H9 (cell line): ENCODE measurements around the gene MAGEB6. TPM values are rescaled to one million over a fixed set of nuclear protein-coding genes. Genes with fewer than 3 reads are reported as not detected.

Source experiments
- DNase-seq: peaks from one replicate; pipeline ENCODE4 v3.0.0-alpha.2; 2017
- H2AFZ ChIP-seq: one replicate; pipeline ENCODE4 v1.6.1; 2013; ENCODE audit warnings: mild to moderate bottlenecking, low read length, control low read depth, moderate library complexity
- H2AK5ac ChIP-seq: 2 replicates; pipeline ENCODE4 v1.6.1; 2013; ENCODE audit warnings: low read length, control low read depth, mixed read lengths; ENCODE audit not compliant: insufficient read length
- H2BK120ac ChIP-seq: one replicate; pipeline ENCODE4 v1.6.1; 2013; ENCODE audit warnings: low read depth, mild to moderate bottlenecking, low read length, control low read depth, inconsistent platforms; ENCODE audit not compliant: poor library complexity, severe bottlenecking
- H2BK12ac ChIP-seq: 2 replicates; pipeline ENCODE4 v1.6.1; 2013; ENCODE audit warnings: low read length, control low read depth, mixed read lengths, low read depth; ENCODE audit not compliant: insufficient read length
- H2BK15ac ChIP-seq: 2 replicates; pipeline ENCODE4 v1.6.1; 2013; ENCODE audit warnings: low read depth, low read length, control low read depth
- H2BK20ac ChIP-seq: one replicate; pipeline ENCODE4 v1.6.1; 2013; ENCODE audit warnings: low read depth, mild to moderate bottlenecking, low read length, control low read depth, inconsistent platforms; ENCODE audit not compliant: poor library complexity, severe bottlenecking
- H2BK5ac ChIP-seq: 2 replicates; pipeline ENCODE4 v1.6.1; 2013; ENCODE audit warnings: low read length, control low read depth, mixed read lengths; ENCODE audit not compliant: insufficient read length
- H3K14ac ChIP-seq: 2 replicates; pipeline ENCODE4 v1.6.1; 2013; ENCODE audit warnings: low read length, control low read depth; ENCODE audit not compliant: insufficient read depth
- H3K18ac ChIP-seq: 2 replicates; pipeline ENCODE4 v1.6.1; 2013; ENCODE audit warnings: low read depth, mild to moderate bottlenecking, mixed read lengths, low read length, control low read depth; ENCODE audit not compliant: insufficient read length
- H3K23ac ChIP-seq: 2 replicates; pipeline ENCODE4 v1.6.1; 2013; ENCODE audit warnings: low read length, control low read depth, mixed read lengths, low read depth; ENCODE audit not compliant: insufficient read length
- H3K23me2 ChIP-seq: 2 replicates; pipeline ENCODE4 v1.6.1; 2013; ENCODE audit warnings: low read depth, mild to moderate bottlenecking, mixed read lengths, low read length, control low read depth; ENCODE audit not compliant: insufficient read length, poor library complexity, severe bottlenecking
- H3K27ac ChIP-seq: 2 replicates; pipeline ENCODE4 v1.5.1; 2013; ENCODE audit warnings: low read length, control low read depth, mixed read lengths, low read depth; ENCODE audit not compliant: insufficient read length
- H3K27me3 ChIP-seq: 2 replicates; pipeline ENCODE4 v1.6.1; 2013; ENCODE audit warnings: low read length, control low read depth, inconsistent platforms; ENCODE audit not compliant: insufficient read depth
- H3K4ac ChIP-seq: 2 replicates; pipeline ENCODE4 v1.6.1; 2013; ENCODE audit warnings: low read depth, mild to moderate bottlenecking, control low read depth, inconsistent platforms, low read length, moderate library complexity
- H3K4me1 ChIP-seq: 2 replicates; pipeline ENCODE4 v1.6.1; 2013; ENCODE audit warnings: low read length, control low read depth, inconsistent platforms; ENCODE audit not compliant: insufficient read depth
- H3K4me2 ChIP-seq: 2 replicates; pipeline ENCODE4 v1.6.1; 2013; ENCODE audit warnings: low read length, control low read depth, mixed read lengths; ENCODE audit not compliant: insufficient read length, insufficient read depth
- H3K56ac ChIP-seq: 2 replicates; pipeline ENCODE4 v1.6.1; 2013; ENCODE audit warnings: low read depth, mild to moderate bottlenecking, mixed read lengths, low read length, control low read depth; ENCODE audit not compliant: insufficient read length
- H3K79me1 ChIP-seq: 2 replicates; pipeline ENCODE4 v1.6.1; 2013; ENCODE audit warnings: low read depth, mild to moderate bottlenecking, moderate library complexity, low read length, control low read depth, inconsistent platforms; ENCODE audit not compliant: insufficient read depth, poor library complexity, severe bottlenecking
- H3K79me2 ChIP-seq: 2 replicates; pipeline ENCODE4 v1.6.1; 2013; ENCODE audit warnings: low read length, control low read depth, inconsistent platforms; ENCODE audit not compliant: insufficient read depth
- H3K9ac ChIP-seq: 2 replicates; pipeline ENCODE4 v1.6.1; 2013; ENCODE audit warnings: low read length, control low read depth, mixed read lengths; ENCODE audit not compliant: insufficient read length; ENCODE audit errors: extremely low read depth
- H3K9me3 ChIP-seq: one replicate; pipeline ENCODE4 v1.6.1; 2013; ENCODE audit warnings: low read depth, low read length, inconsistent platforms; ENCODE audit not compliant: control insufficient read depth
- H3T11ph ChIP-seq: one replicate; pipeline ENCODE4 v1.6.1; 2013; ENCODE audit warnings: mild to moderate bottlenecking, low read length, control low read depth, inconsistent platforms
- H4K20me1 ChIP-seq: one replicate; pipeline ENCODE4 v1.6.1; 2013; ENCODE audit not compliant: control insufficient read depth, insufficient read length, insufficient read depth
- H4K5ac ChIP-seq: 2 replicates; pipeline ENCODE4 v1.6.1; 2013; ENCODE audit warnings: low read depth, mild to moderate bottlenecking, mixed read lengths, low read length, control low read depth; ENCODE audit not compliant: insufficient read length
- H4K8ac ChIP-seq: replicated peaks from 2 replicates; pipeline ENCODE4 v1.6.1; 2013; ENCODE audit warnings: low read length, control low read depth, mixed read lengths, low read depth; ENCODE audit not compliant: insufficient read length
- H4K91ac ChIP-seq: 2 replicates; pipeline ENCODE4 v1.6.1; 2013; ENCODE audit warnings: low read depth, mild to moderate bottlenecking, moderate library complexity, mixed read lengths, low read length, control low read depth; ENCODE audit not compliant: insufficient read length
- H3K27ac Mint-ChIP-seq, 3 experiments: 2 replicates in 2 of 3; 3 replicates in 1 of 3; pipeline ENCODE4 v1.8.0; 2020 to 2021; ENCODE audit warnings: mixed read lengths in 3 of 3, mild to moderate bottlenecking in 1 of 3, moderate library complexity in 1 of 3
- H3K27me3 Mint-ChIP-seq: 2 replicates; pipeline ENCODE4 v1.8.0; 2021; ENCODE audit warnings: low read depth, mild to moderate bottlenecking, moderate library complexity, mixed read lengths
- H3K36me3 Mint-ChIP-seq, 3 experiments: 2 replicates in 2 of 3; 3 replicates in 1 of 3; pipeline ENCODE4 v1.8.0; 2020 to 2021; ENCODE audit warnings: low read depth in 3 of 3, mixed read lengths in 3 of 3; ENCODE audit not compliant: insufficient read depth in 1 of 3
- H3K4me1 Mint-ChIP-seq, 2 experiments: 2 replicates each; pipeline ENCODE4 v1.8.0; 2020; ENCODE audit warnings: mixed read lengths in 2 of 2
- H3K4me3 Mint-ChIP-seq, 2 experiments: 2 replicates in 1 of 2; 3 replicates in 1 of 2; pipeline ENCODE4 v1.8.0; 2020 to 2021; ENCODE audit warnings: mild to moderate bottlenecking in 2 of 2, mixed read lengths in 2 of 2, moderate library complexity in 1 of 2
- H3K9me3 Mint-ChIP-seq, 2 experiments: 2 replicates in 1 of 2; 3 replicates in 1 of 2; pipeline ENCODE4 v1.8.0; 2020; ENCODE audit warnings: mild to moderate bottlenecking in 2 of 2, mixed read lengths in 2 of 2, moderate library complexity in 1 of 2
- WGBS: extraction: QIAGEN DNeasy Blood & Tissue Kit; methylation state at CpG from one replicate; pipeline ENCODE4 v1.1.7; 2013; ENCODE audit warnings: missing lambda C conversion rate, low lambda C conversion rate, mixed read lengths; ENCODE audit not compliant: insufficient read length; ENCODE audit errors: extremely low coverage; 5-methylcytosine and 5-hydroxymethylcytosine counted together
- long read RNA-seq: library from polyadenylated mRNA; unstranded; transcript quantifications from one replicate; pipeline ENCODE4 v2.0.0, GENCODE V29; 2020
- total RNA-seq: library from RNA; stranded (reverse); gene quantifications from 2 replicates; pipeline ENCODE4 v1.2.1, GENCODE V29; 2021
- TF ChIP-seq, protein P1 (sequence below): fragments of 200-600 bp; sonication (generic); conservative IDR thresholded peaks from 3 replicates; pipeline ENCODE4 v1.8.0; 2021; ENCODE audit warnings: antibody characterized with exemption, mild to moderate bottlenecking

MAGEB6 gene, protein sequence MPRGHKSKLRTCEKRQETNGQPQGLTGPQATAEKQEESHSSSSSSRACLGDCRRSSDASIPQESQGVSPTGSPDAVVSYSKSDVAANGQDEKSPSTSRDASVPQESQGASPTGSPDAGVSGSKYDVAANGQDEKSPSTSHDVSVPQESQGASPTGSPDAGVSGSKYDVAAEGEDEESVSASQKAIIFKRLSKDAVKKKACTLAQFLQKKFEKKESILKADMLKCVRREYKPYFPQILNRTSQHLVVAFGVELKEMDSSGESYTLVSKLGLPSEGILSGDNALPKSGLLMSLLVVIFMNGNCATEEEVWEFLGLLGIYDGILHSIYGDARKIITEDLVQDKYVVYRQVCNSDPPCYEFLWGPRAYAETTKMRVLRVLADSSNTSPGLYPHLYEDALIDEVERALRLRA
- total RNA-seq, result not detected in 2 replicates
- long read RNA-seq, partial matches to known transcripts, result 0 of 2 reads
- long read RNA-seq, other reads (novel, unspliced or antisense), result 0 of 2 reads

DNA sequence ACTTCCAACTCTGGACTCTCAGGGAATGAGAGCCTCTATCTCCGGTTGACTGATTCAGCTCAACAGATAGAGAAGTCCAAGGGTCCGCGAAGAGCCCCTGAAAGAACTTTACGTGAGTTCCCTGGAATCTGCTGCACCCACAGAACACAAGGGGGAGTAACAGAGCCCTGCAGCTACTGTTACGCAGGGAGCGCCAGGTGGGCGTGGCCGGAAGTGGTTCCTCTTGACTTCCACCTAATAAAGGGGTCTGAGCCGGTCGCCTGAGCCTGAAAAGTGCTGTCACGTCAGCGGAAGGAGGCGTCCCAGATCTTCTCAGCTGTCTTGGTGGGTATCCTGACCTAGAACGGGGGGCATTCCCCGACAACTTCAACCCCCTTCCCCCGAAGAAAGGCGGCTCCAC lies at the start of gene MAGEB6:
MAGEB6 (plus strand) TSS at position 237 of the 400 bp plus-strand sequence. CDS start 1,407 bp downstream, outside the sequence.
- no peak within 1 kb of the TSS for H2BK12ac ChIP-seq
- no CpG with 5 or more reads among the region's 17 CpGs for WGBS
- TF ChIP-seq, protein P1, sequence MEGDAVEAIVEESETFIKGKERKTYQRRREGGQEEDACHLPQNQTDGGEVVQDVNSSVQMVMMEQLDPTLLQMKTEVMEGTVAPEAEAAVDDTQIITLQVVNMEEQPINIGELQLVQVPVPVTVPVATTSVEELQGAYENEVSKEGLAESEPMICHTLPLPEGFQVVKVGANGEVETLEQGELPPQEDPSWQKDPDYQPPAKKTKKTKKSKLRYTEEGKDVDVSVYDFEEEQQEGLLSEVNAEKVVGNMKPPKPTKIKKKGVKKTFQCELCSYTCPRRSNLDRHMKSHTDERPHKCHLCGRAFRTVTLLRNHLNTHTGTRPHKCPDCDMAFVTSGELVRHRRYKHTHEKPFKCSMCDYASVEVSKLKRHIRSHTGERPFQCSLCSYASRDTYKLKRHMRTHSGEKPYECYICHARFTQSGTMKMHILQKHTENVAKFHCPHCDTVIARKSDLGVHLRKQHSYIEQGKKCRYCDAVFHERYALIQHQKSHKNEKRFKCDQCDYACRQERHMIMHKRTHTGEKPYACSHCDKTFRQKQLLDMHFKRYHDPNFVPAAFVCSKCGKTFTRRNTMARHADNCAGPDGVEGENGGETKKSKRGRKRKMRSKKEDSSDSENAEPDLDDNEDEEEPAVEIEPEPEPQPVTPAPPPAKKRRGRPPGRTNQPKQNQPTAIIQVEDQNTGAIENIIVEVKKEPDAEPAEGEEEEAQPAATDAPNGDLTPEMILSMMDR, result peak; percentile 20; the same call in 1 of the 3 replicates
- H2BK15ac ChIP-seq, result no peak within 1 kb of the TSS
- H3K27me3 ChIP-seq, result no peaks in the 10 kb centered on the region
- no peaks in the 10 kb centered on the region; the same call in 1 of the 2 replicates for H3K27me3 Mint-ChIP-seq
- no peak within 1 kb of the TSS for H3K4ac ChIP-seq
- H3K18ac ChIP-seq, result no peak within 1 kb of the TSS
- H3K9me3 ChIP-seq, result peaks cover 4% of the 10 kb centered on the region
- no peak within 1 kb of the TSS; a peak in 1 of 7 replicates for H3K27ac Mint-ChIP-seq
- H3K4me2 ChIP-seq, result no peak within 1 kb of the TSS
- H3K27ac ChIP-seq, result no peak within 1 kb of the TSS
- H3K4me3 Mint-ChIP-seq, result no peak within 1 kb of the TSS
- H2AK5ac ChIP-seq, result no peak within 1 kb of the TSS
- no peak within 1 kb of the TSS for H4K91ac ChIP-seq
- no peak within 1 kb of the TSS for H3K14ac ChIP-seq
- H2BK20ac ChIP-seq, result no peak within 1 kb of the TSS
- H3K23me2 ChIP-seq, result no peaks in the 10 kb centered on the region
- no peak within 1 kb of the TSS for H4K5ac ChIP-seq
- H3T11ph ChIP-seq, result no peak within 1 kb of the TSS
- H4K8ac ChIP-seq, result no peak within 1 kb of the TSS
- no peaks in the 10 kb centered on the region for H3K4me1 Mint-ChIP-seq
- peaks cover 0 to 10% (median 4%) of the 10 kb centered on the region in 3 experiments; a peak in 2 of 7 replicates for H3K36me3 Mint-ChIP-seq
- H3K79me1 ChIP-seq, result no peaks in the 10 kb centered on the region
- no peak within 1 kb of the TSS for H3K56ac ChIP-seq
- DNase-seq, result peak; percentile 26
- H4K20me1 ChIP-seq, result no peaks in the 10 kb centered on the region
- no peaks in the 10 kb centered on the region for H3K4me1 ChIP-seq
- no peak within 1 kb of the TSS for H2AFZ ChIP-seq
- no peak within 1 kb of the TSS for H3K23ac ChIP-seq
- peaks cover 56 to 59% of the 10 kb centered on the region in 2 experiments for H3K9me3 Mint-ChIP-seq
- no peak within 1 kb of the TSS for H3K9ac ChIP-seq
- H2BK5ac ChIP-seq, result no peak within 1 kb of the TSS
- no peak within 1 kb of the TSS for H2BK120ac ChIP-seq
- H3K79me2 ChIP-seq, result no peaks in the 10 kb centered on the region
